ENCODE results near the gene STK36. TPM values are rescaled to one million over a fixed set of nuclear protein-coding genes. Genes with fewer than 3 reads are reported as not detected.
A peak's percentile ranks its signal among the peaks of the same experiment; 100 is the strongest.

STK36 gene
- polyA plus RNA-seq, 2 of the 4 experiments (the other 2 are of a cell fraction), result 20.6 to 29.9 TPM

DNA sequence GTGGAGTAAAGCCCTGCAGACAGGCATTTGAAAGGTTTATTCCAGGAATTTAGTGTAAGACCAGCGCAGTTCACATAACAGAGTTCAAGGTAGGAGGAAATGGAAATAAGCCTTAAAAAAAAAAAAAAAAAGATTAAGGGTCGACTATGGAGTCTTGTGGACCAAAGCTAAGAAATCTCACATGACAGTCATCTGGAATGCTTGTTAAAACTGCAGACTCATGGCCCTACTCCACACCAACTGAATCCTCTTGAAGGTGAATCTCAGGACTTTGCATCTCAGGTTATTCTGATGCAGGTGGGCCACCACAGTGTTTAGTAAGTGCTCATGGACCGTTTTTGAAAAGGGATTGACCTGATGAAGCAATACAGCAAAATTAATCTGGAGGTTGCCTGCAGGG lies 47.6 kb downstream of the STK36 start:
- POLR2A ChIA-PET, result no interaction called here
- 0 out of 6 replicates have a peak overlapping the region, but pooled peaks of 1 of the 2 experiments have one; percentile 21 for H3K27ac ChIP-seq
- H3K4me1 ChIP-seq, result peaks cover 16% of the 10 kb centered on the region; the same call in 2 of the 3 replicates
- no peak for TF ChIP-seq POLR2A (IDR thresholded peaks at IDR 0.05; ENCODE audit: low read length)
- TF ChIP-seq, protein P1, sequence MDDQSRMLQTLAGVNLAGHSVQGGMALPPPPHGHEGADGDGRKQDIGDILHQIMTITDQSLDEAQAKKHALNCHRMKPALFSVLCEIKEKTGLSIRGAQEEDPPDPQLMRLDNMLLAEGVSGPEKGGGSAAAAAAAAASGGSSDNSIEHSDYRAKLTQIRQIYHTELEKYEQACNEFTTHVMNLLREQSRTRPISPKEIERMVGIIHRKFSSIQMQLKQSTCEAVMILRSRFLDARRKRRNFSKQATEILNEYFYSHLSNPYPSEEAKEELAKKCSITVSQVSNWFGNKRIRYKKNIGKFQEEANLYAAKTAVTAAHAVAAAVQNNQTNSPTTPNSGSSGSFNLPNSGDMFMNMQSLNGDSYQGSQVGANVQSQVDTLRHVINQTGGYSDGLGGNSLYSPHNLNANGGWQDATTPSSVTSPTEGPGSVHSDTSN (IDR thresholded peaks at IDR 0.05), result no peak
- TF ChIP-seq HOXB13 (CRISPR knock-in tag; IDR thresholded peaks at IDR 0.05; ENCODE audit: low read depth), result no peak
- no peak for TF ChIP-seq NPAS2 (CRISPR knock-in tag; IDR thresholded peaks at IDR 0.05; ENCODE audit: borderline replicate concordance)
- no peak for TF ChIP-seq SMC3 (IDR thresholded peaks at IDR 0.05)
- TF ChIP-seq FOSB (CRISPR knock-in tag; IDR thresholded peaks at IDR 0.05), result no peak
- TF ChIP-seq, protein P2, sequence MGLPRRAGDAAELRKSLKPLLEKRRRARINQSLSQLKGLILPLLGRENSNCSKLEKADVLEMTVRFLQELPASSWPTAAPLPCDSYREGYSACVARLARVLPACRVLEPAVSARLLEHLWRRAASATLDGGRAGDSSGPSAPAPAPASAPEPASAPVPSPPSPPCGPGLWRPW (IDR thresholded peaks at IDR 0.05), result no peak
- TF ChIP-seq ESRRA (IDR thresholded peaks at IDR 0.05; ENCODE audit: borderline replicate concordance, low read length), result no peak
- TF ChIP-seq NR3C1 (IDR thresholded peaks at IDR 0.05), result no peak
- no peak for TF ChIP-seq ZSCAN20 (CRISPR knock-in tag; IDR thresholded peaks at IDR 0.05)
- no peak for TF ChIP-seq POLR2AphosphoS2 (conservative IDR thresholded peaks at IDR 0.05; ENCODE audit: low read length)
- TF ChIP-seq CBX2 (IDR thresholded peaks at IDR 0.05; ENCODE audit: borderline replicate concordance, low read depth), result no peak
- TF ChIP-seq FOXS1 (CRISPR knock-in tag; IDR thresholded peaks at IDR 0.05), result no peak
- no peak for TF ChIP-seq ZC3H11A (IDR thresholded peaks at IDR 0.05)
- H3K9me3 ChIP-seq, result no peaks in the 10 kb centered on the region
- WGBS (ENCODE audit: missing lambda C conversion rate), result 49% methylated on average over 3 of the region's 3 CpGs
- no peak overlapping the region for H3K4me3 ChIP-seq
- H3K4me2 ChIP-seq, result no peak overlapping the region
- DNase-seq (ENCODE audit: low read depth in 1 of 2, low spot score in 1 of 2) (no peak), ATAC-seq (no peak; a peak in 1 of 6 replicates), FAIRE-seq (no peak)
- CTCF ChIA-PET, result interaction anchor here (1.4 kb wide), 1 partner anchor 128 kb away, joined by 4 read pairs; no protein-coding TSS in a partner anchor

DNA sequence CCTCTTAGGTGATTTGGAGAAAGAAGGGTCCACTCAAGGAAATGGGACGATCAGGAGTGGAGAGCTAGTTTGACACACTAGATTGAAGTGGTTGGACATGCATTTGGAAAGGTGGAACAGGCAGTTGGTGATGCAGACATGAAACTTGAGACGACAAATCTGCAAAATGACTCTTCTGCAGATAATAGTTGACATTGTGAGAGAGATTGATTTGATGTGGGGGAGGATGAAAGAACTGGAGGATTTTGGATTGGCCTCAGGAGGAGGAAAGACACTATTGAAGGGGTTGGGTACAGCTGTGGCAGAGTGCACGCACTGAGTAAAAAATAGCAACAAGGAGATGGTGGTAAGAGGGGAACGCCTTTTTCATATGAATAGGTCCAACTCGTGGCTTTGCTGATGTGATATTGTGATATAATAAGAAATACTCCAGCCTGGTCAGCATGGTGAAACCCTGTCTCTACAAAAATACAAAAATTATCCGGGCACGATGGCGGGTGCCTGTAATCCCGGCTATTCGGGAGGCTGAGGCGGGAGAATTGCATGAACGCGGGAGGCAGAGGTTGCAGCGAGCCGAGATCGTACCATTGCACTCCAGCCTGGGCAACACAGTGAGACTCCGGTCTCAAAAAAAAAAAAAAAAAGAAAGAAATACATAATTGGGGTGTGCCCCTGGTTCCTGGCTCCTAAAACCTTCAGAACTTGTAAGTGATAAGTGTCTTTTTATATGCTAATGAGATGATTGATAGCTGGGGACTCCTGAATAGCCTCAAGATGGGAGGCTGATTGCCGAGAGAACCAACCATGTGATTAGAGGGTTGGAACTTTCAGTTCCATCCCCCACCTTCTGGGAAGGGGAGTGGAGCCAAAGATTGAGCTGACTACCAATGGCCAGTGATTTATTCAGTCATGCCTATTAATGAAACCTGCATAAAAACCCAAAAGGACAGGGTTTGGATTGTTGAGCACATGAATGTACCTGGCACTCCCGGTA lies 48.5 kb downstream of the STK36 start:
- ChIA-PET CTCF (interaction anchor here (0.6 to 3.3 kb wide), 5 partner anchors 9 to 132 kb away, joined by 4 to 20 read pairs (median 4); partner anchors contain the start of gene TTLL4), POLR2A (no interaction called here)
- Histone ChIP-seq H3K9me3 (no peaks in the 10 kb centered on the region), H3K4me3 (no peak overlapping the region), H3K4me1 (peaks cover 16% of the 10 kb centered on the region; the same call in 2 of the 3 replicates), H3K27ac (no peak overlapping the region), H3K4me2 (no peak overlapping the region)
- 93% methylated on average over 19 of the region's 19 CpGs for WGBS (ENCODE audit: missing lambda C conversion rate)
- no peak for ATAC-seq
- no peak for TF ChIP-seq HOXA7 (CRISPR knock-in tag; IDR thresholded peaks at IDR 0.05)
- TF ChIP-seq, protein P3, sequence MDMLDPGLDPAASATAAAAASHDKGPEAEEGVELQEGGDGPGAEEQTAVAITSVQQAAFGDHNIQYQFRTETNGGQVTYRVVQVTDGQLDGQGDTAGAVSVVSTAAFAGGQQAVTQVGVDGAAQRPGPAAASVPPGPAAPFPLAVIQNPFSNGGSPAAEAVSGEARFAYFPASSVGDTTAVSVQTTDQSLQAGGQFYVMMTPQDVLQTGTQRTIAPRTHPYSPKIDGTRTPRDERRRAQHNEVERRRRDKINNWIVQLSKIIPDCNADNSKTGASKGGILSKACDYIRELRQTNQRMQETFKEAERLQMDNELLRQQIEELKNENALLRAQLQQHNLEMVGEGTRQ (IDR thresholded peaks at IDR 0.05), result no peak
- TF ChIP-seq NFE2L2 (conservative IDR thresholded peaks at IDR 0.05; ENCODE audit: low read length), result no peak
- no peak for TF ChIP-seq SMC3 (IDR thresholded peaks at IDR 0.05)
- TF ChIP-seq PHF8 (IDR thresholded peaks at IDR 0.05; ENCODE audit: borderline replicate concordance, low read depth), result no peak
- no peak for TF ChIP-seq CHD4 (IDR thresholded peaks at IDR 0.05; ENCODE audit: borderline replicate concordance)
- no peak for TF ChIP-seq RCOR1 (IDR thresholded peaks at IDR 0.05; ENCODE audit: low read depth, low read length)
- no peak for TF ChIP-seq HOXB5 (CRISPR knock-in tag; IDR thresholded peaks at IDR 0.05)
- no peak for TF ChIP-seq KDM5A (IDR thresholded peaks at IDR 0.05)
- TF ChIP-seq POLR2A (IDR thresholded peaks at IDR 0.05; ENCODE audit: low read length), result no peak
- no peak for TF ChIP-seq MAFK (IDR thresholded peaks at IDR 0.05; ENCODE audit: partially characterized antibody)
- no peak for DNase-seq (ENCODE audit: low read depth in 1 of 2, low spot score in 1 of 2)
- FAIRE-seq, result no peak
